Left renal pelvis (tissue), 4 donors: ENCODE data around the gene FBXO24. TPM values are rescaled to one million over a fixed set of nuclear protein-coding genes. Genes with fewer than 3 reads are reported as not detected.

ENCODE experiments used
- DNase-seq, 4 donors: peaks; one replicate each; pipeline ENCODE4 v3.0.0-alpha.2; 2013; ENCODE audit warnings: low read depth in 4 of 4, low spot score in 3 of 4
- polyA plus RNA-seq, 4 donors: library from polyadenylated mRNA; unstranded; fragments of 120-200 nt; gene quantifications; one replicate each; pipeline ENCODE4 v1.2.1, GENCODE V29; 2013; ENCODE audit not compliant: insufficient read length in 4 of 4

The FBXO24 gene
- polyA plus RNA-seq, 4 donors, result 1.7 to 3.5 (median 2.3) TPM

DNA sequence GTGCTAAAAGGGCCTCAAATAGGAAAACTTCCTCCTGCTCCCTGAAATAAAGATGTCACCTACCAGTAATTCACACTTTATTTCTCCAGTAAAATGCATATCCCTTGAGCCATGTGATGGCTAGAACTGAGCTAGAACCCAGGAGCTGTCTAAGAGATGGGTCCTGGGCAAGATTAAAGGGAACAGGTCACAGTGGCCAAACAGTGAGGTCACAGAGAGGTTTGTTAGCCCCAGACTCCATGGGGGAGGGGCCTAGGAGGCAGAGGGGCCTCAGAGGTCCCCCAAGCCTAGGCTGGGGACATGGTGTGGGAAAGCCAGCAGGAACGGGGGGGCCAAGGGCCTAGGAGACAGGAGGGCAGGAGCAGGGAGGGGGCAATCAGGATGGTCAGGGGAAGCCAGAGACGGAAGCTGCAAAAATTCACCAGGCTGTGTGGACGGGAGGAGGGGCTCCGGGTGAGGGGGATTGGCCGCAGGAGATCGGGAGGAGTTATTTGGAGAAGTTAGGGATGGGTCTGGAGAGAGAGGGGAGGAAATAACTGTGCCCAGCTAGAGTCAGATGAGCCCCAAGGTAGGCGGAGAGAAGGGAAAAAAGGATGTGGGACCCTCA lies 3.3 kb downstream of the FBXO24 start:
- no peak for DNase-seq

DNA sequence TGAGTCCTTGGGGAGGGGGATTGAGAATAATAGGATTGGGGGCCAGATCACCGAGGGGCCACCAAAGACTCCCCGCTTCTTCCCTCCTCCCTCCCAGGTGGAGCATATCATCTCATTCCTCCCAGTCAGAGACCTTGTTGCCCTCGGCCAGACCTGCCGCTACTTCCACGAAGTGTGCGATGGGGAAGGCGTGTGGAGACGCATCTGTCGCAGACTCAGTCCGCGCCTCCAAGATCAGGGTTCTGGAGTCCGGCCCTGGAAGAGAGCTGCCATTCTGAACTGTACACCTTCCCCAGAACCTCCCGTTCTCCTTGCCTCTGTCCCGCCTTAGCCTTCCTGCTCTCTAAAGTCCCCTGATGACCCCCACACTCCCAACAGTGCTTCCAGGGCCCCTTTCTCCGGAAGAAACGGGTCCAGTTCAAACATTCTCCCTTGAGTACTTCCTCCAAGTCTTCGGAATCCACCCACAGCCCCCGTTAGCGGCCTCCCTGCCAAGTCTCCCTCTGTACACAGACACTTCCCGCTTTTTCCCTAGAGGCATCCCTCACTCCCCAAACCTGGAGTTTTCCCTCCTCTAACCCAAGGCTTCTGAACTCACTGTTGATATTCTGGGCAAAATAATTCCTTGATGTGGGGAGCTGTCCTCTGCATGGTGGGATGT lies 4.1 kb downstream of the FBXO24 start:
- DNase-seq, result no peak

DNA sequence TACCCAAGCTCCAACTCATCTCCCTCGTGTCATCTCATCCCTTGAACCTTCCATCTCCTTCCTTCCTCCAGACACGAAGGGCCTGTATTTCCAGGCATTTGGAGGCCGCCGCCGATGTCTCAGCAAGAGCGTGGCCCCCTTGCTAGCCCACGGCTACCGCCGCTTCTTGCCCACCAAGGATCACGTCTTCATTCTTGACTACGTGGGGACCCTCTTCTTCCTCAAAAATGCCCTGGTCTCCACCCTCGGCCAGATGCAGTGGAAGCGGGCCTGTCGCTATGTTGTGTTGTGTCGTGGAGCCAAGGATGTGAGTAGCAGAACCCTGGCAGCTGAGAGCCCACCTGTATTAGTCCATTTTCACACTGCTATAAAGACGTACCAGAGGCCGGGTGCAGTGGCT lies 5.5 kb downstream of the FBXO24 start:
- DNase-seq, result no peak

DNA sequence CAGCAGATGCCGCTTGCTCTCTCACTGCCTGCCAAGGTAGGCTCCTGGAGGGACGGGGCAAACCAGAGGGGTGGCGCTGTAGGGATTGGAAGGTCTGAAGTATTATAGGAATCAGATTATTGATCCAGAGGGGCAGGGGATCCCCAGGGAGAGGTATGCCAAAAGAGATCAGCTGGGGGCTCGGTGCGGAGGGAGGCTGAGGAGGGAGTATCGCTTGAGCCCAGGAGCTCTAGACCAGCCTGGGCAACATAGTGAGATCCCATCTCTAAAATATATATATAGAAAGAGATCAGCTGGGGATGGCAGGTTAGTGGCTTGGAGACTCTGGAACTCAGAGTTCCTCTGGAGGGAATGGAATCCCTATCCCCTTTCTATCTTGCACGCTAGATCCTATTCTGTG lies 9.1 kb downstream of the FBXO24 start:
- no peak for DNase-seq

- DNase-seq, result no peak
Observed at GRCh38 chr7:100598425-100598824, 12.3 kb downstream of the FBXO24 start.

DNA sequence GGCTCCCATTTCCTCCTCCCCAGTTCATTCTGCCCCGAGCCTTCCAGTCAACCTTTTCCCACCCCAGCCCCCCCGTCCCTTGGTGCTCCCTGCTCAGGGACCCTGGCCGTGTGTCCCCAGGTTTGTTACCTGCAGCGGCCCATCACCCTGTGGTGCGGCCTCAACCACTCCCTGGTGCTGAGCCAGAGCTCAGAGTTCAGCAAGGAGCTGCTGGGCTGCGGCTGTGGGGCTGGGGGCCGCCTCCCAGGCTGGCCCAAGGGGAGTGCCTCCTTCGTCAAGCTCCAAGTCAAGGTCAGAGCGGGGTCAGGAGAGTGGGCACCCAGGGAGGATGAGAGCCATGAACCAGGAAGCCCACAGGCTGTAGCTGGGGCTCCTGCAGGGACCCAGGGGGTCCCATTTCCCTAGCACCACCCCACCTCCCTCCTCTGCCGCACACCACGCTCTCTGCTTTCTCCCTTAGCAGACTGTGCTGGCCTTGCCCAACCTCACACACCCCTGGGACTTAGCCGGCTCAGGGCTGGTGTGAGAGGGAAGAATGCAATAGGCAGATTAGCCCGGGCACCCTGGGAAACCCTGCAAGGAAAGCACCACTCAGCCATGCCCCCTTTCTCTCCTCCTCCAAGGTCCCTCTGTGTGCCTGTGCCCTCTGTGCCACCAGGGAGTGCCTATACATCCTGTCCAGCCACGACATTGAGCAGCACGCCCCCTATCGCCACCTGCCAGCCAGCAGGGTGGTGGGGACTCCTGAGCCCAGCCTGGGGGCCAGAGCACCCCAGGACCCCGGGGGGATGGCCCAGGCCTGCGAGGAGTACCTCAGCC lies 14.0 kb downstream of the FBXO24 start:
- no peak for DNase-seq

- no peak for DNase-seq
Observed at GRCh38 chr7:100600730-100601038, 14.6 kb downstream of the FBXO24 start.

GRCh38 chr7:100602889-100603725 lies 17.0 kb downstream of the FBXO24 start:
- DNase-seq, result no peak

DNA sequence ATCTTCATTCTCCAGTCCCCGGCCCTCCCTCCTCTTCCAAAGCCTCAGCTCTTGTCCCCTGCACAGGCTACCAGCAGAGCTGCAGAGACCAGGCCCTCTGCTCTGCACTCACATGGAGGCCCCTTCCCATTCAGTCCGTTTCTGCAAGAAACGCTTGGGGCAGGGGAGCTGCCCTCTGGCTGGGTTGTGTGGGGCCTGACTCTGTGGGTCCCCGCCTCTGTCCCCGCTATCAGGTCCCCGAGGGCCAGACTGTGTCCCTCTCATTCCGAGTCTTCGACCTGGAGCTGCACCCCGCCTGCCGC lies 17.5 kb downstream of the FBXO24 start:
- no peak for DNase-seq

DNA sequence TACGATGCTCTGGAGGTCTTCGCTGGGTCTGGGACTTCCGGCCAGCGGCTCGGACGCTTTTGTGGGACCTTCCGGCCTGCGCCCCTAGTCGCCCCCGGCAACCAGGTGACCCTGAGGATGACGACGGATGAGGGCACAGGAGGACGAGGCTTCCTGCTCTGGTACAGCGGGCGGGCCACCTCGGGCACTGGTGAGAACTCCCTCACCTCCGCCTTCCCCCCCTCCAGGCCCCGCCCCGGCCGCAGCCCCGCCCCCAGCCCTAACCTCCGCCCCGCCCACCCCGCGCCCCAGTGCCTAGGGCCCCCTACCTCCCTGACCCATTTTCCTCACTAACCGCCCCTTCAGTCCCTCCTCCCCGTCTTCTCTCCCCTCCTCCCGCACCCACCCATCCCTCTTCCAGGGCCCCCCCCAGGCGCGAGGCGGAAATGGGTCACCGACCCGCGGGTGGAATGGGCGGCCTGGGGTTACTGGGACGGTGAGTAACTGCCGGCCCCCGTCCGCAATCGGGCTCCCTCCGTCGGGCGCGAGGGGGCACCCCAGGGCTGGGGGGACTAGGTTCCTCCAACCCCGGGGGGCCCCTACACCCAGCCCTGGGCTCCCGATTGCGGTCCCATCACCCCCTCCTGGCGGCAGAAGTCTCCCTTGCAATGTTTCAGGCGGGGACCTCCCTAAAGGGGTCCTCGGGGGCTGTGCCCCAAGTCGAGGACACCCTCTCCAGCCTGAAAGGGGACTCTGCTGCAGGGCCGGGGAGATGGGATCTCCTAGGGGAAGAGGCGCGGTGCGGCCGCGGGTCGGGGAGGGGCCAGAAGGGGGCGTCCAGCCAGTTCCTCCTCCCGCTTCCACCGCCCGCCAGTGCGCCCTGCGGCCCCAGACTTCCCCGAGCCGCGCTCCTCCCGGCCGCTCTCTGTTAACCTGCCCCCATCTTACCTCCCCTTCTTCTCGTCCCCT lies 18.2 kb downstream of the FBXO24 start:
- no peak for DNase-seq

GRCh38 chr7:100604976-100605911 lies 19.1 kb downstream of the FBXO24 start:
- no peak for DNase-seq

- DNase-seq, result no peak
Observed at GRCh38 chr7:100606313-100606712, 20.2 kb downstream of the FBXO24 start.

DNA sequence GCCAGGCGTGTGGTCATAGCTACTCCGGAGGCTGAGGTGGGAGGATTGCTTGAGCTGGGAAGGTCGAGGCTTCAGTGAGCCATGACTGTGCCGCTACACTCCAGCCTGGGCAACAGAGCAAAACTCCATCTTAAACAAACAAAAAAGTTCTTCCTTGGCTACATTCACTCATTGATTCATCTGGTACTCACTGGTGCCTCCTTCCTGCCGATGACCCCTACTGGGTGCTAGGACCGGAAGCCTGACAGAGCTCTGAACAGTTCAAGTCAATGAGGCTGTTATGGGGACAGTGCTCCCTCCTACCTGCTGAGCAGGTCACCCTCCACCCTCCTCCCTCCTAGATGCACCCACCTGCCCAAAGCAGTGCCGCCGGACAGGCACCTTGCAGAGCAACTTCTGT lies 21.0 kb downstream of the FBXO24 start:
- DNase-seq, result no peak

- DNase-seq, result no peak
Observed at GRCh38 chr7:100609958-100610357, 23.8 kb downstream of the FBXO24 start.

- peak; percentile 99 to 100 (median 100) for DNase-seq
Observed at GRCh38 chr7:100611983-100612729, 26.0 kb downstream of the FBXO24 start, which contains the start of gene MOSPD3. Gene MOSPD3 (plus strand): TSS chr7:100612540. CDS start chr7:100612792, 252 bp downstream.

DNA sequence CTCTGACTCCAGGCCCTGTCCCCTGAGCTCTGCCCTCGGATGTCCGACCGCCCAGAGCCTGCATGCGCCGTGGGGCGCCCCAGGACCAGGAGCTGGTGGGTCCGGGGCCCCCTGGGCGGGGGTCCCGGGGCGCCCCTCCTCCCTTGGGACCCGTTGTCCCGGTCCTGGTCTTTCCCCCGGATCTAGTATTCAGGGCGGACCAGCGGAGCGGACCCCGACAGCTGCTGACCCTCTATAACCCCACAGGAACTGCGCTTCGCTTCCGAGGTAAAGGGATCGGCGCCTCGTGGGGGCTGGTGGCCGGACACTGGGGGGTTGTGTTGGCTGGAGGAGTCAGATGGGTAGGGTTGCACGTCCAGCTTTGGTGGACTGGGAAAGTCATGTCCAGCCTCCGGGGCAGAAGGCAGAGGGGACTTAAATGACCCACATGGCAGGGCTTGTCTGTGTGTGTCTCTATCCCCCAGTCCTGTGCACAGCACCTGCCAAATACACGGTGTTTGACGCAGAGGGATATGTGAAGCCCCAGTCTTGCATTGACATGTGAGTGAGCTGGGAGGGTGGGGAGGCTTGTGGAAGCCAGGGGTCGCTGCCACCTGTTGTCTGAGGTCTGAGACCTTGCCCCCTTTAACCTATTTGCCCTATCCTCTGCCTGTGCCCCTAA lies 26.7 kb downstream of the FBXO24 start:
- DNase-seq, result no peak

- DNase-seq, result no peak
Observed at GRCh38 chr7:100613412-100614175, 27.5 kb downstream of the FBXO24 start.
